ENCODE results near the gene PBRM1. TPM values are rescaled to one million over a fixed set of nuclear protein-coding genes. Genes with fewer than 3 reads are reported as not detected.

The PBRM1 gene
- total and polyA plus RNA-seq, 2 donors (not counting 1 experiment from before 2014, with no cell fraction given): 16.8 to 85.9 TPM

- intact Hi-C loops (cut with micrococcal nuclease): no loop called here
- Histone ChIP-seq H3K4me1 (ENCODE audit: control insufficient read depth in 2 of 2, insufficient read depth in 2 of 2, low read length in 2 of 2) (no peaks in the 10 kb centered on the region), H4K20me1 (ENCODE audit: control insufficient read depth, insufficient read depth, low read length, poor library complexity, severe bottlenecking) (no peaks in the 10 kb centered on the region), H2AFZ (ENCODE audit: insufficient read depth, low read depth, low read length, poor library complexity, severe bottlenecking) (no peak overlapping the region), H3K9me3 (ENCODE audit: control extremely low read depth in 1 of 3, control insufficient read depth in 2 of 3, insufficient read depth in 1 of 3, low read length in 2 of 3) (no peaks in the 10 kb centered on the region), H3K36me3 (replicated peaks in 1 of 2; ENCODE audit: control extremely low read depth in 1 of 2, control insufficient read depth in 1 of 2, extremely low read depth in 1 of 2, insufficient read depth in 2 of 2, low read length in 1 of 2) (peaks cover 3 to 29% of the 10 kb centered on the region in 2 experiments), H3K4me3 (ENCODE audit: control extremely low read depth in 1 of 5, extremely low read depth in 1 of 5, insufficient read depth in 1 of 5, low read depth in 2 of 5, low read length in 4 of 5) (no peak overlapping the region), H3K27ac (ENCODE audit: low read length in 2 of 2) (no peak overlapping the region), H3K27me3 (replicated peaks in 1 of 4; ENCODE audit: control extremely low read depth in 1 of 4, control insufficient read depth in 3 of 4, insufficient read depth in 4 of 4, low read length in 3 of 4) (no peaks in the 10 kb centered on the region), H3K79me2 (ENCODE audit: control insufficient read depth, insufficient read depth, low read length) (no peaks in the 10 kb centered on the region), H3K4me2 (replicated peaks; ENCODE audit: low read depth, low read length, poor library complexity, severe bottlenecking) (no peak overlapping the region), H3K9ac (ENCODE audit: low read length) (no peak overlapping the region)
- no peaks in the 10 kb centered on the region for H3K27me3 Mint-ChIP-seq
- no peaks in the 10 kb centered on the region for H3K9me3 Mint-ChIP-seq (ENCODE audit: insufficient read depth)
- no peaks in the 10 kb centered on the region for H3K4me1 Mint-ChIP-seq
- H3K4me3 Mint-ChIP-seq: no peak overlapping the region
- ChIA-PET POLR2A (no interaction called here), CTCF (no interaction called here)
- DNase-seq (no peak), ATAC-seq (ENCODE audit: low read depth) (no peak)
- H3K27ac Mint-ChIP-seq: no peak overlapping the region
- 94% methylated on average over 3 of the region's 4 CpGs for WGBS (ENCODE audit: insufficient coverage)
- TF ChIP-seq CTCF (IDR thresholded peaks at IDR 0.05) (no peak), EZH2 (IDR thresholded peaks at IDR 0.05; ENCODE audit: borderline replicate concordance, insufficient read depth, low read depth, low read length, poor library complexity, severe bottlenecking) (no peak)
Observed at GRCh38 chr3:52570076-52570475, 115.6 kb downstream of the PBRM1 start.

GRCh38 chr3:52568069-52568468, 117.6 kb downstream of the PBRM1 start:
- Histone ChIP-seq H3K9me3 (ENCODE audit: control extremely low read depth in 1 of 3, control insufficient read depth in 2 of 3, insufficient read depth in 1 of 3, low read length in 2 of 3) (no peaks in the 10 kb centered on the region), H4K20me1 (ENCODE audit: control insufficient read depth, insufficient read depth, low read length, poor library complexity, severe bottlenecking) (no peaks in the 10 kb centered on the region), H3K27me3 (replicated peaks in 1 of 4; ENCODE audit: control extremely low read depth in 1 of 4, control insufficient read depth in 3 of 4, insufficient read depth in 4 of 4, low read length in 3 of 4) (no peaks in the 10 kb centered on the region), H3K4me2 (replicated peaks; ENCODE audit: low read depth, low read length, poor library complexity, severe bottlenecking) (no peak overlapping the region), H3K4me1 (ENCODE audit: control insufficient read depth in 2 of 2, insufficient read depth in 2 of 2, low read length in 2 of 2) (no peaks in the 10 kb centered on the region), H3K27ac (ENCODE audit: low read length in 2 of 2) (no peak overlapping the region), H3K4me3 (ENCODE audit: control extremely low read depth in 1 of 5, extremely low read depth in 1 of 5, insufficient read depth in 1 of 5, low read depth in 2 of 5, low read length in 4 of 5) (no peak overlapping the region), H3K79me2 (ENCODE audit: control insufficient read depth, insufficient read depth, low read length) (no peaks in the 10 kb centered on the region), H3K9ac (ENCODE audit: low read length) (no peak overlapping the region), H3K36me3 (replicated peaks in 1 of 2; ENCODE audit: control extremely low read depth in 1 of 2, control insufficient read depth in 1 of 2, extremely low read depth in 1 of 2, insufficient read depth in 2 of 2, low read length in 1 of 2) (peaks cover 3 to 30% of the 10 kb centered on the region in 2 experiments), H2AFZ (ENCODE audit: insufficient read depth, low read depth, low read length, poor library complexity, severe bottlenecking) (no peak overlapping the region)
- intact Hi-C loops (cut with micrococcal nuclease): no loop called here
- Mint-ChIP-seq H3K27me3 (no peaks in the 10 kb centered on the region), H3K4me1 (no peaks in the 10 kb centered on the region), H3K4me3 (no peak overlapping the region), H3K9me3 (ENCODE audit: insufficient read depth) (no peaks in the 10 kb centered on the region), H3K27ac (no peak overlapping the region)
- 93% methylated on average over 2 of the region's 2 CpGs for WGBS (ENCODE audit: insufficient coverage)
- TF ChIP-seq EZH2 (IDR thresholded peaks at IDR 0.05; ENCODE audit: borderline replicate concordance, insufficient read depth, low read depth, low read length, poor library complexity, severe bottlenecking) (no peak), CTCF (IDR thresholded peaks at IDR 0.05) (no peak)
- ATAC-seq (ENCODE audit: low read depth): no peak
- no peak for DNase-seq
- ChIA-PET CTCF (no interaction called here), POLR2A (no interaction called here)
